Prostate gland (tissue), 2 donors: ENCODE measurements around the gene SLC25A31. TPM values are rescaled to one million over a fixed set of nuclear protein-coding genes. Genes with fewer than 3 reads are reported as not detected.

Source experiments
- DNase-seq: peaks from one replicate; pipeline ENCODE4 v3.0.0-alpha.2; 2019; ENCODE audit warnings: low spot score
- H3K27ac ChIP-seq, 2 donors: fragments of 200-600 bp; sonication (generic); 2 replicates each; pipeline ENCODE4 v1.5.1; 2017 to 2019
- H3K27me3 ChIP-seq: fragments of 200-600 bp; sonication (generic); replicated peaks from 2 replicates; pipeline ENCODE4 v1.5.1; 2019; ENCODE audit not compliant: insufficient read depth
- H3K36me3 ChIP-seq, 2 donors: fragments of 200-600 bp; sonication (generic); 1 replicate in 1 of 2; 2 replicates in 1 of 2; pipeline versions ENCODE4 v1.5.1 to v1.8.1; 2017 to 2019
- H3K4me1 ChIP-seq: fragments of 200-600 bp; sonication (generic); replicated peaks from 2 replicates; pipeline ENCODE4 v1.5.1; 2019
- H3K4me3 ChIP-seq, 2 donors: fragments of 200-600 bp; sonication (generic); 2 replicates each; pipeline ENCODE4 v1.5.1; 2017 to 2019
- H3K9me3 ChIP-seq: fragments of 200-600 bp; sonication (generic); 2 replicates; pipeline ENCODE4 v1.5.1; 2017
- POLR2A ChIP-seq: fragments of 450-650 bp; IDR thresholded peaks from one replicate; pipeline ENCODE4 v1.6.1; 2016; ENCODE audit warnings: antibody characterized with exemption, mild to moderate bottlenecking
- POLR2AphosphoS5 ChIP-seq: sonication (generic); formaldehyde crosslinking; IDR thresholded peaks from one replicate; pipeline ENCODE4 v1.6.1; 2017; ENCODE audit warnings: antibody characterized with exemption
- WGBS: methylation state at CpG from one replicate; pipeline ENCODE4 v1.1.5; 2018; 5-methylcytosine and 5-hydroxymethylcytosine counted together
- intact Hi-C: fragments of 100-400 bp; cut with DNase I; formaldehyde crosslinking; loops from one replicate; pipeline ENCODE4 v1.14.2; 2022
- total RNA-seq, 2 donors: library from RNA; depleted of rRNA; stranded (reverse); fragments of >200 nt; gene quantifications; one replicate each; pipeline ENCODE4 v1.1.0, GENCODE V29; 2016
- TF ChIP-seq, protein P1 (sequence below), 4 experiments: fragments of 200-600 bp in 2 of 4; fragments of 450-650 bp in 2 of 4; sonication (generic) in 2 of 4; IDR thresholded peaks; 1 replicate in 3 of 4; 2 replicates in 1 of 4; pipeline ENCODE4 v1.5.1; 2016 to 2019; ENCODE audit warnings: antibody characterized with exemption in 4 of 4, mild to moderate bottlenecking in 2 of 4, moderate library complexity in 2 of 4

The SLC25A31 gene
- total RNA-seq, 2 donors from 2014 or later, result 7.7 TPM; not detected in 1

- Histone ChIP-seq H3K27ac (no peak overlapping the region), H3K36me3 (no peaks in the 10 kb centered on the region), H3K4me1 (no peaks in the 10 kb centered on the region), H3K27me3 (no peaks in the 10 kb centered on the region), H3K9me3 (no peaks in the 10 kb centered on the region), H3K4me3 (no peak overlapping the region)
- intact Hi-C loops, result no loop called here
- WGBS, result 97% methylated on average over 4 of the region's 4 CpGs
- DNase-seq, result no peak
- TF ChIP-seq, protein P1, sequence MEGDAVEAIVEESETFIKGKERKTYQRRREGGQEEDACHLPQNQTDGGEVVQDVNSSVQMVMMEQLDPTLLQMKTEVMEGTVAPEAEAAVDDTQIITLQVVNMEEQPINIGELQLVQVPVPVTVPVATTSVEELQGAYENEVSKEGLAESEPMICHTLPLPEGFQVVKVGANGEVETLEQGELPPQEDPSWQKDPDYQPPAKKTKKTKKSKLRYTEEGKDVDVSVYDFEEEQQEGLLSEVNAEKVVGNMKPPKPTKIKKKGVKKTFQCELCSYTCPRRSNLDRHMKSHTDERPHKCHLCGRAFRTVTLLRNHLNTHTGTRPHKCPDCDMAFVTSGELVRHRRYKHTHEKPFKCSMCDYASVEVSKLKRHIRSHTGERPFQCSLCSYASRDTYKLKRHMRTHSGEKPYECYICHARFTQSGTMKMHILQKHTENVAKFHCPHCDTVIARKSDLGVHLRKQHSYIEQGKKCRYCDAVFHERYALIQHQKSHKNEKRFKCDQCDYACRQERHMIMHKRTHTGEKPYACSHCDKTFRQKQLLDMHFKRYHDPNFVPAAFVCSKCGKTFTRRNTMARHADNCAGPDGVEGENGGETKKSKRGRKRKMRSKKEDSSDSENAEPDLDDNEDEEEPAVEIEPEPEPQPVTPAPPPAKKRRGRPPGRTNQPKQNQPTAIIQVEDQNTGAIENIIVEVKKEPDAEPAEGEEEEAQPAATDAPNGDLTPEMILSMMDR (IDR thresholded peaks at IDR 0.05), result no peak
- TF ChIP-seq POLR2A (no peak), POLR2AphosphoS5 (no peak)
Observed at GRCh38 chr4:127775843-127776242, 45.6 kb downstream of the SLC25A31 start.

- Histone ChIP-seq H3K27me3 (no peaks in the 10 kb centered on the region), H3K4me3 (no peak overlapping the region), H3K4me1 (no peaks in the 10 kb centered on the region), H3K9me3 (no peaks in the 10 kb centered on the region), H3K27ac (no peak overlapping the region), H3K36me3 (no peaks in the 10 kb centered on the region)
- intact Hi-C loops, result no loop called here
- TF ChIP-seq, protein P1 (IDR thresholded peaks at IDR 0.05), result no peak
- TF ChIP-seq POLR2AphosphoS5 (no peak), POLR2A (no peak)
- DNase-seq, result no peak
- WGBS, result 84% methylated on average over 2 of the region's 2 CpGs
Observed at GRCh38 chr4:127776620-127777019, 46.4 kb downstream of the SLC25A31 start.

DNA sequence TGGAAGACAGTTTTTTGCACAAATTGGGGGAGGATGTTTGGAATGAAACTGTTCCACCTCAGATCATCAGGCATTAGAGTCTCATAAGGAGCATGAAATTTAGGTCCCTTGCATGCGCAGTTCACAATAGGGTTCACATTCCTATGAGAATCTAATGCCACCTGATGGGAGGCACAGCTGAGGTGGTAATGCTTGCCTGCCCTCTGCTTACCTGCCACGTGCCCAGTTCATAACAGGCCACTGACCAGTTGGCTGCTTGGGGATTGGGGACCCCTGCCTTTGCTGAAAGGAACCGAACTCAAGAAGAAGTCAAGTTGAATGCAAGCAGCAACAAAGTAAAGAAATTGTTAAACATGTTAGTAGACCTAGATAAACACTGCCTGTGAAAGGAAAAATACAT, 47.3 kb downstream of the SLC25A31 start:
- intact Hi-C loops, result no loop called here
- no peaks in the 10 kb centered on the region for H3K9me3 ChIP-seq
- no peaks in the 10 kb centered on the region for H3K4me1 ChIP-seq
- H3K36me3 ChIP-seq, result no peaks in the 10 kb centered on the region
- no peak overlapping the region for H3K27ac ChIP-seq
- H3K4me3 ChIP-seq, result no peak overlapping the region
- no peaks in the 10 kb centered on the region for H3K27me3 ChIP-seq
- 72% methylated on average over 3 of the region's 3 CpGs for WGBS
- TF ChIP-seq, protein P1 (IDR thresholded peaks at IDR 0.05), result no peak
- TF ChIP-seq POLR2A, result no peak
- no peak for TF ChIP-seq POLR2AphosphoS5
- DNase-seq, result no peak

- H3K9me3 ChIP-seq, result no peaks in the 10 kb centered on the region
- H3K4me3 ChIP-seq, result no peak overlapping the region
- no peak overlapping the region for H3K27ac ChIP-seq
- H3K27me3 ChIP-seq, result no peaks in the 10 kb centered on the region
- TF ChIP-seq, protein P1 (IDR thresholded peaks at IDR 0.05), result no peak
- TF ChIP-seq POLR2A (no peak), POLR2AphosphoS5 (no peak)
- no peaks in the 10 kb centered on the region for H3K36me3 ChIP-seq
- H3K4me1 ChIP-seq, result no peaks in the 10 kb centered on the region
- intact Hi-C loops, result no loop called here
- DNase-seq, result no peak
- 15% methylated on average over 2 of the region's 2 CpGs for WGBS
Observed at GRCh38 chr4:127778102-127778501, 47.9 kb downstream of the SLC25A31 start.

- TF ChIP-seq, protein P1 (IDR thresholded peaks at IDR 0.05), result no peak
- TF ChIP-seq POLR2AphosphoS5 (no peak), POLR2A (no peak)
- WGBS, result 95% methylated on average over 8 of the region's 12 CpGs
Observed at GRCh38 chr4:127780598-127780997, 50.4 kb downstream of the SLC25A31 start.

More at GRCh38 chr4:127780598-127780997, 50.4 kb downstream of the SLC25A31 start:
- DNase-seq, result no peak
- H3K27me3 ChIP-seq, result no peaks in the 10 kb centered on the region
- H3K27ac ChIP-seq, result no peak overlapping the region
- H3K4me3 ChIP-seq, result no peak overlapping the region
- no peaks in the 10 kb centered on the region for H3K36me3 ChIP-seq
- intact Hi-C loops, result loop anchor here (5.0 to 10.0 kb wide), 2 partner anchors 102 to 184 kb away; partner anchors contain the start of genes ABHD18, MFSD8 and PLK4
- no peaks in the 10 kb centered on the region for H3K9me3 ChIP-seq
- H3K4me1 ChIP-seq, result no peaks in the 10 kb centered on the region
